ENCODE measurements around the gene FBXL5.
"Not testable (repeated sequence)": the region's sequence is repeated elsewhere in the genome, so short reads cannot be mapped to it uniquely, and the experiment has no call there.

The FBXL5 gene

GRCh38 chr4:15648600-15648999 is 6.6 kb downstream of the FBXL5 start:
- DNase-seq = no peak

DNA sequence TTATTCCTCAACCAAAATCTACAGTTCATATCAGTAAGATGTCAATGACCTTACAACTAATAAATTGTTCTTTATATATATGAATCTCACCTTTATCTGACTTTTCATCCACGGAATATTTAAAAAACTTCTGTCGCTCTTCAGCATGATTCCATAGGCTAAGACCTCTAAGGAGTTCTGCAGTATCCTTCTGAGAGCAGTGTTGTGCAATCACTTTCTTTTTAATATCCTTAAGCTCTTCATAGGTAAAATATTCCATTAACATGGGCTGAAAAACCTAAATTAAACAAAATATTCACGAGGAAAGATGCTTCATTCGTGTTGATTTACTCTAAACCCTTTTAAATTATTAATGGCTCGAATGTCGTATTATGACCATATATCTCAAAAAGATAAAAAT is 16.7 kb downstream of the FBXL5 start:
- no peak for DNase-seq

- no peak for DNase-seq
Measured at GRCh38 chr4:15636818-15637217, 18.3 kb downstream of the FBXL5 start.

DNA sequence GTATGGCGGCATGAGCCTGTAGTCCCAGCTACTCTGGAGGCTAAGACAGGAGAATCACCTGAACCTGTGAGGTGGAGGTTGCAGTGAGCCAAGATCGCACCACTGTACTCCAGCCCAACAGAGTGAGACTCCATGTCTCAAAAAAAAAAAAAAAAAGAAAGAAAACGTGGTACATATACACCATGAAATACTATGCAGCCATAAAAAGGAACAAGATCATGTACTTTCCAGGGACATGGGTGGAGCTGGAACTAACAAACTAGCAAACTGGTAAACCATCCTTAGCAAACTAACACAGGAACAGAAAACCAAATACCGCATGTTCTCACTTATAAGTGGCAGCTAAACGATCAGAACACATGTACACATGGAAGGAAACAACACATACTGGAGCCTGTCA is 37.8 kb downstream of the FBXL5 start:
- not testable (repeated sequence) for DNase-seq

DNA sequence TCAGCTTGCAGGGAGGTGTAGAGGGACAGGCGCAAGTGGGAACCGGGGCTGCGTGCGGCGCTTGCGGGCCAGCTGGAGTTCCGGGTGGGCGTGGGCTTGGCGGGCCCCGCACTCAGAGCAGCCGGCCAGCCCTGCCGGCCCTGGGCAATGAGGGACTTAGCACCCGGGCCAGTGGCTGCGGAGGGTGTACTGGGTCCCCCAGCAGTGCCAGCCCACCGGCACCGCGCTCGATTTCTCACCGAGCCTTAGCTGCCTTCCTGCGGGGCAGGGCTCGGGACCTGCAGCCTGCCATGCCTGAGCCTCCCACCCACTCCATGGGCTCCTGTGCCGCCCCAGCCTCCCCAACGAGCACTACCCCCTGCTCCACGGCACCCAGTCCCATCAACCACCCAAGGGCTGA is 40.3 kb downstream of the FBXL5 start:
- not testable (repeated sequence) for DNase-seq

- DNase-seq = no peak
Measured at GRCh38 chr4:15612136-15612535, 43.0 kb downstream of the FBXL5 start.

DNA sequence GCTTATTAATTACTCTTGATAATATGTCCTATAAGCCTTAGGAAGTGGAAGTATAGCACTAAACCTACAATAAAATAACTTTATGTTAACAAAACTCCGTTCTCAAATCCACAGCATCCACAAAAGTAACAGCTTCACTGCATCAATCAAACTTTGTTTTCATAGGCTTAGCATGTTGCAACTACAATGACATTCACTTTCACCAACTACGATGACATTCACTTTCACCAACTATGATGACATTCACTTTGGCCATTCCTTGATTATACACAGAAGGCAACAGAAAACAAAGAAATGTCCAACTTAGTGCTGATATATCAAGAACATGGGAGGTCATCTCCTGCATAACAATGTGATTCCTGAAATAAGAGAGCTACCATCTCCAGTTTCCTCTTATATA is 44.3 kb downstream of the FBXL5 start:
- no peak for DNase-seq

- no peak for DNase-seq
Measured at GRCh38 chr4:15605537-15605936, 49.6 kb downstream of the FBXL5 start.

DNA sequence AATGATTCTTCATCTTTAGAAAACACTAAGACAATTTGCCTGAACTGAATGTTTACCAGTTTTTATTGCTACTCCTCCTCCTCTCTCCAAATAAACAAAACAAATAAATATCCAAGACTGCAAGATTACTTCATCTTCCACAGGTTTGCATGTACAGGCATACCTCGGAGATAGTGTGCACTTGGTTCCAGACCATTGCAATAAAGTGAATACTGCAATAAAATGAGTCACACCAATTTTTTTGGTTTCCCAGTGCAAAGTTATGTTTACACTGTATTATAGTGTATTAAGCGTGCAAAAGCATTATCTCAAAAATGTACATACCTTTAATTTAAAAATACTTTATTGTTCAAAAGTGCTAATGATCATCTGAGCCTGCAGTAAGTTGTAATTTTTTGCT is 53.3 kb downstream of the FBXL5 start:
- DNase-seq = no peak

DNA sequence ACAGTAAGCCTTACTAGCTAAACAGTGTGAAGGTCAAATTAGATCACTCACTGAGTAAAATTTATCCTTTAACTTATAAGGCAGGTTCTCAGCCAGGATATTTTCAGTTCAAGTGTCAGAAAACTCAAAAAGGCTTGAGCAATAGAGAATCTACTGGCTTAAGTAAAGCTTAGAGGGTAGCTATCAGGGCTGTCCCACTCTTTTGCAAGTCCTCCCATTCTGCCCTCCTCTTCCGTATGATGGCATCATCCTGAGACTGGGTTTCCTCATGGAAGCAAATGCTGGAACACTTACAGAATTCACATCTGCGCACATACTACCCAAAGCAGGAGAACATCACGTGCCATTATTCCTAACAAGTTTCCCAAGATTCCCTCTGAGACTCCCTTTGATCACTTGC is 55.0 kb downstream of the FBXL5 start:
- no peak for DNase-seq

- DNase-seq = no peak
Measured at GRCh38 chr4:15598644-15599043, 56.5 kb downstream of the FBXL5 start.

DNA sequence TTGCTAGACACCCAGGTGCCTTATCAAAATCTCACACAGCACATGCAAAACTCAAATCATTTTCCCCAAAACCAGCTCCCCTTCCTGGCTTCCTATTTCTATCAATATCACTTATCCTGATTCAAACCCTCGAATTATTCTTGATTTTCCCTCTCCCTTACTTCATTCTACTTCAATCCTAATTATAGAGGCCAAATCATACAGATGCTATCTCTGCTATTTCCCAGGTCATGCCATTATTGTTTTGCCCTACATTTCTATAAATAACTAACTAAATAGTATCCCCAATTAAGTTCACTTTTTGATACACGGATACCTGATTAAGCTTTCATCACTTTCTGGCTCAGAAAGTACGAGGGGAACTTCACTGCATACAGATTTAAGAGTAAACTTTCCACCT is 62.4 kb downstream of the FBXL5 start:
- DNase-seq = no peak

GRCh38 chr4:15587649-15588048 is 67.5 kb downstream of the FBXL5 start:
- DNase-seq = no peak

DNA sequence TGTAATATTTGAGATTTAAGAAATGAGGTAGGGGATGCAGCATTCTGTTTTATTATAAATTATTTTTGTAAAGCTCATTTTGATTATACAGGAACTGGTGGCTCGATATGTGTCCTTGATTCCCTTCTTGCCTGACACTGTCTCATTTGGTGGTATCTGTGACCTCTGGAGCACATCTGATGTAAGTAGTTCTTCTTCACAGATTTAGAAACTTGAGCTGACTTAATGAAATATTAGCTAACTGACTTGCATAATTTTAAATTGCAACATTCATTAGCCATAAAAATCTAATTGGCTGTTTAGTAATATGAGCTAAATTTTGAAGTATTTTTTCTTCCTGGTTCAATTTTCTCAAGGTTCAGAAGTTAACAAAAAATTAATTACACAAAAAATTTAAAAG is 69.1 kb downstream of the FBXL5 start:
- no peak for DNase-seq

- DNase-seq = no peak
Measured at GRCh38 chr4:15585331-15585730, 69.8 kb downstream of the FBXL5 start.

- DNase-seq = no peak
Measured at GRCh38 chr4:15584785-15585184, 70.4 kb downstream of the FBXL5 start.

DNA sequence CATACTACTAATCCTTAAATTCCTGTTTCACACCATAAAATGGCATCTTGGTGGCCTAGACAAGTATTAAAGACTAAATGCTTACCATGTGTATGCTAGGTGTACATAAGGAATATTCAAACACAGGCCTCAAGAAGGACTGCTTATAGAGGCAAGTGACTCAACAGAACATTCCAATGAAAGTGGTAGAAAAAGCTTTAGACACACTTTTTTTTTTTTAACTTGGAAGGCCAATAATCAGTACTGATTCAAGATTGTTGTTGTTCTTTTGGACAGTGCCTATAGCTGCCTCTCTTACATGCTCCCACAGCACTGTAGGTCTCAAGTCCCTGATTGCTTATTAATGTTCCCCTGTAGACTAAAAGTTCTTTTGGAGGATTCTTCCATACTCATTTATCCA is 77.6 kb downstream of the FBXL5 start:
- no peak for DNase-seq

DNA sequence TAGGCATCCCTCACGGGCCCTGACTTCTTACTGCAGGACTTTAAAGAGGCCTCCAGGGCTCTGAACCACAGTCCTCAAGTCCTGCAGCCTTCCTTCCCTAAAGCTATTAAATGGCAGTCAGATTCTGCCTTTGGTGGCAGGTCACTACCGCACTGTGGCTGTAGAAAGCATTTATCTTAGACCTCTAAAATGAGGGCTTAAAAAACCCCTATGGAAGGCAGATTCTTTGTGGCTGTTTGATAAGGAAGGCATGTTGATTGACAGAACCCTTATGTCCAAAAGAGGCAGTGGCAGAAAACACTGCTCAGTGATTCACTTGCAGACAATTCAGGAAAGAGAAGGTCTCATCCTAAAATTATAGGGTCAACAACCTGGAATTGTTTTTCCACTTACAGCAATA is 79.2 kb downstream of the FBXL5 start:
- no peak for DNase-seq

DNA sequence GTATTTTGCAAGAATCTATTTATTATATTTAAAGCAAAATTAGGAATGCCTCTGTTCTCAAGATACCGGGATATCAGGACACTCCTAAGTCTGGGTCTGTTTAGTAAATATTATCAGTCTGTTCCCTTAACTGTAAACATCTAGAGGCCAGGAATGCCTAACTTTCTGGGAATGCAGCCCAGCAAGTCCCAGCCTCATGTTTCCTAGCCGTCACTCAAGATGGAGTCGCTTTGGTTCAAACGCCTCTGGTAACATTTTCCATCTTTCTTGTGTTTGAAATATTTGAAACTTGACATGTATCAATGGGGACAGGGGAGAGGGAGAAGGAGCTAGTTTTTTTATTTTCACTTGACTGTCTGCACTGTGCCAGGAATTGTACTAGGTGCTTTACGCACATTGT is 85.4 kb downstream of the FBXL5 start:
- no peak for DNase-seq

- no peak for DNase-seq
Measured at GRCh38 chr4:15568821-15569220, 86.3 kb downstream of the FBXL5 start.

GRCh38 chr4:15563871-15564270 is 91.3 kb downstream of the FBXL5 start:
- DNase-seq = no peak

DNA sequence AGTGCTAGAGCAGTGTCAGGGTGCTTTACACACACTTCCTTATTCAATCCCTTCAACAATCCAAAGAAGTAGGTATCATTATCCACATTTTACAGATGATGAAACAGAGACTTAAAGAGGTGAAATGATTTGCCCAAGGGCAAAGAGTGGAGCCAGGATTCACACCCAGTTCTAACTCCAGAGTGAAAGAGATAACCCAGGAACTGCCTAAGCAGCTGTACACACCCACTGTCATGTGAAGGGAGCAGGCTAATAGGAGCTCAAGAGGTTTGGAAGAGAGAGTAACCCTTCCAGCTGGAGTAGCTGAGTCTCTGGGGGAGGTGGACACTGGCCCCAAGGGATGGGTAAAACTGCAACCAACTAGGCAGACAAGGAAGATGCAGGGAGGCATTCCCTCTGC is 92.5 kb downstream of the FBXL5 start:
- no peak for DNase-seq

DNA sequence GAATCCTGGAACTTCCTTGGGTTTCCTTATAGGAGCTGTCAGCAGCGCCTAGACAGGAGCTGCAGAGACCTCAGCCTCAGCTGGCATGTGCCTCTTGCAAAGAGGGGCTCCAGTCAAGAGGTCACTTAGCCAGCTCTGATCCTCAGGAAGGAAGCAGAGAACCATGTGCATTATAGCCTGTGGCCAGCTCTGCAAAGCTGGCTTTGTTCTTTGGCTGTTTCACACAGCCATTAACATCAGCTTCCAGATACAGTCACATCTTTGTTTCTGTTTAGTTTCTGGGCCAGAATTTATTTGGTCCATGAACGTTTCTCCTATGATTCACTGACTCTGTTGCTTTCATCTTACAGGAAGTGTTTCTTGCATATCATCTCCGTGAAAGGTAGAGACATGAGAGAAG is 93.0 kb downstream of the FBXL5 start:
- no peak for DNase-seq

GRCh38 chr4:15558561-15558960 is 96.6 kb downstream of the FBXL5 start:
- DNase-seq = no peak

DNA sequence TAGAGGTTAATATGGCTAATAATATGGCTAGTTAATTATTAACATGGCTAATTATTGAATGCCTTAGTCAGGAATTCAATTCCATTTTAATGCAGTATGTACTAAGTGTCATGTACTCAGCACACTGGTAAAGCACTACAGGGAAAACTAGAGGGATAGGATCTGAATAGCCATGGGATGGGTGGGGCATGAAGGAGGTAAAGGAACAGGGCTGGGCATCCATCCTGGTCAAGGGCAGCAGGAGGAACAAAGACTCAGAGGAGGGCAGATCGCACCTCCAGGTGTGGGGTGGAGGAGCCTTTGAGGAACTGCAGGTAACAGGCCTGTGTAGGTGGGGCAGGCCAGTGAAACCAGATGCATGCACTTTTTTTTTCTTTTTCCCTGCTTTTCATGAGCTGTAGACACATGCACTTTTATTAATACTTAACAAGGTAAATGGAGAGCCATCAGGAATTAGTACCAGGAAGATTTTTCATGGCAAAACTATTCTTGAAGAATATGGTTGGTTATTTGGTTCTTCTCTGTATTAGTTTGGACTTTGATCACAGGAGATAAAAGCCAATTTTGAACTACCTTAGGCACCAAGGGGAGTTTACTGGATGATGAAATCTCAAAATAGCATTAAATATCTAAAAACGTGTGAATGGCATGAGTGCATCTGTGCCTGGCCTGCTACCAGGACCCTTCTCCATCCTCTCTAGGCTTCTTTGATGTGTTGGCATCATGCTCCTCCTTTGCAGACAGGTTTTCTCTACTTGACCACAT is 97.2 kb downstream of the FBXL5 start:
- DNase-seq = no peak

Data from activated T-cell treated with anti-CD3 and anti-CD28 coated beads, Interleukin-2, amount 50 U/mL, for 1 hour (primary cell).